NK-92 treated with Interleukin-12 subunit alpha and Interleukin-12 subunit beta, amount 100 ng/mL, for 24 hours (cell line): Measurements from ENCODE around the gene MAGEA2B.
"Not testable (repeated sequence)": the region's sequence is repeated elsewhere in the genome, so short reads cannot be mapped to it uniquely, and the experiment has no call there.

ENCODE experiments used
- DNase-seq: peaks from one replicate; lab custom pipeline; 2025; lab: John Stamatoyannopoulos, UW

MAGEA2B gene

GRCh38 chrX:152758918-152759317 lies 44.5 kb downstream of the MAGEA2B start, which contains the start of gene CSAG3:
Gene CSAG3, plus strand, starts transcription at chrX:152759218.
- not testable (repeated sequence) for DNase-seq

DNA sequence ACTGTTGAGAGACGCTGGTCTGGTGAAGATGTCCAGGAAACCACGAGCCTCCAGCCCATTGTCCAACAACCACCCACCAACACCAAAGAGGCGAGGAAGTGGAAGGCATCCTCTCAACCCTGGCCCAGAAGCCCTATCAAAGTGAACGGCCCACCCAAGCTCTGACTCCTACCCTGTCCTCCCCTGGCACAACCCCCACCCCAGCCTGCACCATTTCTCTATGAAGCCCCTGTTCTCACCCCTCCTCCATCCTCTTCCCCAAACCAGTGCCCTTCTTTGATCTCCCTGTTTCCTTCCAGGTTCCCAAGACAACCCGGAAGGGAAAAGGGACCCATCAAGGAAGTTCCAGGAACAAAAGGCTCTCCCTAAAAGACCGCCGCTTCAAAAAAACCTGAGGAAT lies 45.1 kb downstream of the MAGEA2B start:
- DNase-seq: not testable (repeated sequence)

DNA sequence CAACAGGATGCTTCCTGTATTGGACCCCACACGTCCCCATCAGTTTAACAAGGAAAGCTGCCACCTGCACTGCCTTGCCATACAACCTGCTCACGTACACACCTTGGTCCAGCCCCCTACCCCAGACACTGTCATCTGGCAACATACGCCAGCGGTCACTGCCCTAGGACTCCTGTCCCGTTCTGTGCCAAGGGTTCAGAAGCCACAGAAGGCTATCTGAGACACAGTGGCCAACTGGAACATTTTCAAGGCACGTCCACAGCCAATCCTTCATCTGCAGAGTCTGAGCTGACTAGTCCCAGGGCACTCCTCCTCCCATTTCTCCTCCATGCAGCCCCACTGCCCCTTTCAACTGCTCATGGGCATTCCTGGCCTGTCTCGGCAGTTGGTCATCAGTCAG lies 47.2 kb downstream of the MAGEA2B start:
- DNase-seq: not testable (repeated sequence)

- not testable (repeated sequence) for DNase-seq
Observed at GRCh38 chrX:152766562-152766961, 52.1 kb downstream of the MAGEA2B start.
